Activated B cell treated with CpG ODN at 0.5 μM for 24 hours (primary cell): ENCODE data around the gene GJB2. TPM values are rescaled to one million over a fixed set of nuclear protein-coding genes. Genes with fewer than 3 reads are reported as not detected.

Experiments used
- ATAC-seq: fragments of 200-7000 bp; cut with Tn5 transposase; one replicate; pipeline ENCODE4 v1.10.0; 2021; ENCODE audit warnings: low read depth, mild to moderate bottlenecking, moderate library complexity
- CTCF ChIA-PET: fragments of 350-600 bp; sonication (Branson Sonifier 250); formaldehyde crosslinking; loops from one replicate; lab custom pipeline; 2021; ENCODE audit warnings: antibody characterized with exemption; lab: Charles Lee
- POLR2A ChIA-PET: fragments of 350-600 bp; sonication (Branson Sonifier 250); formaldehyde crosslinking; loops from one replicate; lab custom pipeline; 2021; ENCODE audit warnings: antibody characterized with exemption; lab: Charles Lee
- DNase-seq: peaks from one replicate; pipeline ENCODE4 v3.0.0; 2022
- H3K27ac Mint-ChIP-seq: one replicate; pipeline ENCODE4 v1.8.0; 2020; ENCODE audit warnings: mixed read lengths
- H3K27me3 Mint-ChIP-seq: one replicate; pipeline ENCODE4 v1.8.0; 2021; ENCODE audit warnings: mixed read lengths
- H3K36me3 Mint-ChIP-seq: one replicate; pipeline ENCODE4 v1.8.0; 2021; ENCODE audit warnings: low read depth, mixed read lengths
- H3K4me1 Mint-ChIP-seq: one replicate; pipeline ENCODE4 v1.8.0; 2021; ENCODE audit warnings: mixed read lengths
- H3K4me3 Mint-ChIP-seq: one replicate; pipeline ENCODE4 v1.8.0; 2020; ENCODE audit warnings: mild to moderate bottlenecking, mixed read lengths
- H3K9me3 Mint-ChIP-seq: one replicate; pipeline ENCODE4 v1.8.0; 2020; ENCODE audit warnings: mixed read lengths
- CTCF ChIP-seq: fragments of 200-600 bp; IDR thresholded peaks from one replicate; pipeline ENCODE4 v1.8.0; 2022; ENCODE audit warnings: antibody characterized with exemption, mild to moderate bottlenecking
- intact Hi-C: fragments of 100-400 bp; cut with micrococcal nuclease; formaldehyde crosslinking; loops from one replicate; pipeline ENCODE4 v1.15.1; 2024
- total RNA-seq: library from RNA; stranded (reverse); gene quantifications from 2 replicates; pipeline ENCODE4 v1.2.3, GENCODE V29; 2022

GJB2 gene
- total RNA-seq, 1 donor from 2014 or later: not detected

DNA sequence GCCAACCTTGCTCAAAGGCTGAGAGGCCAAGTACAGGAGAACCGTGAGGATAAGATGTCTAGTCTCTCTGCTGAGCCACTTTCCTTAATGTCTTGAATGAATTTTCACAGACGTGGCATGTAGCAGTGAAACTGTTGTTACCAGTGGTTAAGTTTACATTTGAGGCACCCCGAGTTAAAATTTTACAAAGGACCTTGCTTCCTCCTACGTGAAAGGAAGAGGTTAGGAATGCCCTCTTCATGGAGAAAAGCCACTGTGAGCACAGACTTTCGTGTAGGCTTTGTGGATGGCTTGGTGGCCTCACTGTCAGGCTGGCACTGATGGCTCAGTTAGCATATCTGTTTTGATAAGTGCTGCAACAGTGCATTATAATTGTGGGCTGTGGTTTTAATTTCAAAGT is 2.7 kb downstream of the GJB2 start:
- no peak for DNase-seq
- no peaks in the 10 kb centered on the region for H3K9me3 Mint-ChIP-seq
- intact Hi-C loops: loop anchor here (10.0 kb wide), 2 partner anchors 305 to 515 kb away; partner anchors contain the start of gene IL17D
- no peak for TF ChIP-seq CTCF
- peaks cover 39% of the 10 kb centered on the region for H3K27me3 Mint-ChIP-seq
- peaks cover 20% of the 10 kb centered on the region for H3K4me1 Mint-ChIP-seq
- no peaks in the 10 kb centered on the region for H3K36me3 Mint-ChIP-seq
- POLR2A ChIA-PET: no interaction called here
- CTCF ChIA-PET: no interaction called here
- H3K4me3 Mint-ChIP-seq: no peak overlapping the region
- no peak for ATAC-seq
- no peak overlapping the region for H3K27ac Mint-ChIP-seq

- no peaks in the 10 kb centered on the region for H3K36me3 Mint-ChIP-seq
- intact Hi-C loops: no loop called here
- CTCF ChIA-PET: interaction anchor here (1.1 kb wide), 1 partner anchor 8 kb away, joined by 3 read pairs; no protein-coding TSS in a partner anchor
- no peak overlapping the region for H3K27ac Mint-ChIP-seq
- TF ChIP-seq CTCF: no peak
- no peak overlapping the region for H3K4me3 Mint-ChIP-seq
- DNase-seq (no peak), ATAC-seq (no peak)
- peaks cover 27% of the 10 kb centered on the region for H3K27me3 Mint-ChIP-seq
- POLR2A ChIA-PET: no interaction called here
- H3K9me3 Mint-ChIP-seq: no peaks in the 10 kb centered on the region
- peaks cover 9% of the 10 kb centered on the region for H3K4me1 Mint-ChIP-seq
These were observed 3.8 kb downstream of the GJB2 start for GRCh38 chr13:20188667-20189553.

DNA sequence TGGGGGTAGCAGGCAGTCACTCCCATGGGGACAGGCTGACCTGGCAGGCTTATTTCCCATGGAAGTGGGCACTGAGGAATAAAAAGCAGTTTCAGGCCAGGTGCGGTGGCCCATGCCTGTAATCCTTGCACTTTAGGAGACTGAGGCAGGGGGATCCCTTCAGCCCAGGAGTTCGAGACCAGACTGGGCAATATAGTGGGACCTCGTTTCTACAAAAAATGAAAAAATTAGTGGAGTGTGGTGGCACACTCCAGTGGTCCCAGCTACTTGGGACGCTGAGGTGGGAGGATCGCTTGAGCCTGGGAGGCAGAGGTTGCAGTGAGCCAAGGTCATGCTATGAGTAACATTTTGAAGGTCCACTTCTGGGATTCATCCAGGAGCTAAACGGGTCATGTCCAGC is 6.0 kb downstream of the GJB2 start:
- ATAC-seq: no peak
- Mint-ChIP-seq H3K36me3 (no peaks in the 10 kb centered on the region), H3K27ac (no peak overlapping the region), H3K4me1 (peaks cover 3% of the 10 kb centered on the region), H3K4me3 (no peak overlapping the region), H3K9me3 (no peaks in the 10 kb centered on the region), H3K27me3 (peaks cover 25% of the 10 kb centered on the region)
- TF ChIP-seq CTCF: no peak
- intact Hi-C loops: no loop called here
- DNase-seq: no peak
- CTCF ChIA-PET: no interaction called here
- POLR2A ChIA-PET: no interaction called here

GRCh38 chr13:20185366-20186056 is 7.2 kb downstream of the GJB2 start:
- ATAC-seq: no peak
- Mint-ChIP-seq H3K27ac (no peak overlapping the region), H3K9me3 (no peaks in the 10 kb centered on the region), H3K4me3 (no peak overlapping the region), H3K4me1 (peaks cover 2% of the 10 kb centered on the region), H3K27me3 (peaks cover 23% of the 10 kb centered on the region), H3K36me3 (no peaks in the 10 kb centered on the region)
- ChIA-PET POLR2A (no interaction called here), CTCF (interaction anchor here (1.6 kb wide), 1 partner anchor 12 kb away, joined by 6 read pairs; no protein-coding TSS in a partner anchor)
- intact Hi-C loops: no loop called here
- DNase-seq: no peak
- TF ChIP-seq CTCF: no peak
